ENCODE results near the gene ADAMTS18.
"Not testable (repeated sequence)": the region's sequence is repeated elsewhere in the genome, so short reads cannot be mapped to it uniquely, and the experiment has no call there.

Gene ADAMTS18

DNA sequence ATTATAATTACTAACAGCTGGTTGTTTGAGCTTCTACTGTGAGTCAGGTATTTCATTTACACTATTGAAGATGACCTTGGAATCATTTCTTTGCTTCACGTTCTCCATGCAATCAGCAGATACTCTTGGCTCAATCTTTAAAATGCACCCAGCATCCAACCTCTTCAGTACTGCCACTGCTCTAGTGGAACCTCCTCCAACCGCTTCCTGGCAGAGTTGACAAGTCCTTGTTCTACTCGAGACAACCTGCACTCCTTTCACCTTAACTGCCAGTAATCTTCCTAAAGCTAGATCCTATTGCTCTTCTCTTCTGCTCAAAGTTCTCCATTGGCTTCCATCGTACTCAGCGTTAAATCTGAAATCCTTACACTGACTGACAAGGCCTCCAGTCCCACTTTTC lies 149.2 kb downstream of the ADAMTS18 start:
- peaks cover 3% of the 10 kb centered on the region for H3K27me3 Mint-ChIP-seq
- no peak overlapping the region for H3K4me3 Mint-ChIP-seq
- DNase-seq: no peak
- no peaks in the 10 kb centered on the region for H3K36me3 Mint-ChIP-seq (ENCODE audit: low read depth)
- no peak overlapping the region for H3K27ac Mint-ChIP-seq
- no peaks in the 10 kb centered on the region for H3K9me3 Mint-ChIP-seq
- H3K4me1 Mint-ChIP-seq (ENCODE audit: low read depth): peaks cover 7% of the 10 kb centered on the region

- Mint-ChIP-seq H3K4me1 (ENCODE audit: low read depth) (no peaks in the 10 kb centered on the region), H3K36me3 (ENCODE audit: low read depth) (no peaks in the 10 kb centered on the region), H3K27me3 (peaks cover 6% of the 10 kb centered on the region), H3K9me3 (no peaks in the 10 kb centered on the region), H3K4me3 (no peak overlapping the region), H3K27ac (no peak overlapping the region)
- no peak for DNase-seq
These were observed 152.5 kb downstream of the ADAMTS18 start for GRCh38 chr16:77282345-77282744.

DNA sequence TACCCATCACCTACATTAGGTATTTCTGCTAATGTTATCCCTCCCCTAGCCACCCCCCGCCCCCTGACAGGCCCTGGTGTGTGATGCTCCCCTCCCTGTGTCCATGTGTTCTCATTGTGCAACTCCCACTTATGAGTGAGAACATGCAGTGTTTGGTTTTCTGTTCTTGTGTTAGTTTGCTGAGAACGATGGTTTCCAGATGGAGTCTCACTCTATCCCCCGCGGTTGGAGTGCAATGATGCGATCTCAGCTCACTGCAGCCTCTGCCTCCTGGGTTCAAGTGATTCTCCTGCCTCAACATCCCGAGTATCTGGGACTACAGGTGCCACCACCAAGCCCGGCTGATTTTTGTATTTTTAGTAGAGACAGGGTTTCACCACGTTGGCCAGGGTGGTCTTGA lies 155.5 kb downstream of the ADAMTS18 start:
- not testable (repeated sequence) for DNase-seq; H3K27ac Mint-ChIP-seq; H3K9me3 Mint-ChIP-seq; H3K4me3 Mint-ChIP-seq; H3K4me1 Mint-ChIP-seq (ENCODE audit: low read depth); H3K36me3 Mint-ChIP-seq (ENCODE audit: low read depth)
- peaks cover 22% of the 10 kb centered on the region for H3K27me3 Mint-ChIP-seq

- no peak for DNase-seq
- H3K36me3 Mint-ChIP-seq (ENCODE audit: low read depth): no peaks in the 10 kb centered on the region
- no peak overlapping the region for H3K27ac Mint-ChIP-seq
- peaks cover 23% of the 10 kb centered on the region for H3K27me3 Mint-ChIP-seq
- no peaks in the 10 kb centered on the region for H3K9me3 Mint-ChIP-seq
- no peaks in the 10 kb centered on the region for H3K4me1 Mint-ChIP-seq (ENCODE audit: low read depth)
- no peak overlapping the region for H3K4me3 Mint-ChIP-seq
These were observed 157.3 kb downstream of the ADAMTS18 start for GRCh38 chr16:77277571-77277970.

- Mint-ChIP-seq H3K9me3 (no peaks in the 10 kb centered on the region), H3K4me3 (no peak overlapping the region), H3K4me1 (ENCODE audit: low read depth) (no peaks in the 10 kb centered on the region), H3K27me3 (peaks cover 27% of the 10 kb centered on the region), H3K36me3 (ENCODE audit: low read depth) (no peaks in the 10 kb centered on the region), H3K27ac (no peak overlapping the region)
- DNase-seq: no peak
These were observed 157.7 kb downstream of the ADAMTS18 start for GRCh38 chr16:77277141-77277540.

DNA sequence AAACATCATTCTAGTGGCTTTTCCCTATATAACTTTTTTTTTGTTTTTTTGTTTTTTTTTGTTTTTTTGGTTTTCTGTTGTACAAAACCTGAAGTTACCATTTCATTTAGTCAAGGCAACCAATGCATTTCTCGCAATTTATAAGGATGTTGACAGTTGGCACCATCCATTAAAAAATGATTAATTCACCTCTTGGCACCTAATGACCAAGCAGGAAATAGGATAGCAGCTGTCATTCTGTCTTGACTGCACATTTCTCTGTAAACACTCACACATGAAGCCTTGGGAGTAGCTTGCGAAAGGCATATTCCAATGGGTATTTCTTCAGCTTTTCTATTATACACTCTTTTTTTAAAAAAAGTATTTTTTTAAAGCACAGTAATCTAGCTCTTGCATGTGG lies 158.2 kb downstream of the ADAMTS18 start:
- H3K9me3 Mint-ChIP-seq: no peaks in the 10 kb centered on the region
- no peaks in the 10 kb centered on the region for H3K4me1 Mint-ChIP-seq (ENCODE audit: low read depth)
- H3K27ac Mint-ChIP-seq: no peak overlapping the region
- no peak for DNase-seq
- peaks cover 30% of the 10 kb centered on the region for H3K27me3 Mint-ChIP-seq
- H3K4me3 Mint-ChIP-seq: no peak overlapping the region
- H3K36me3 Mint-ChIP-seq (ENCODE audit: low read depth): no peaks in the 10 kb centered on the region

DNA sequence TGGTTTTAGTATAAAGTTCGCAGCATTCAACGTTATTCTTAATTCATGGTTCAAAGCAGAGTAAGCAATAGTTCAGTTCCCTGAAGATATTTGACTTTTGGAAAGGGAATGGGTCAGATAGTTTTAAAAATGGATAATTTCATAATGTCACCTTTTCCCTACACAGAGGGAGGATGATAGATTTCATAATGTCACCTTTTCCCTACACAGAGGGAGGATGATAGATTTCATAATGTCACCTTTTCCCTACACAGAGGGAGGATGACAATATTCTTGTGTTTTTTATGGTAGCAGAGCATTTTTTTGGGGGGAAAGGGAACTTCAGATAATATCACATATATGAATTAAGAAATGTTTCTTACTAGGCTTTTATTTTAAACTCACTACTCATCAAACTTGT lies 159.5 kb downstream of the ADAMTS18 start:
- H3K27ac Mint-ChIP-seq; H3K9me3 Mint-ChIP-seq; H3K4me3 Mint-ChIP-seq; H3K4me1 Mint-ChIP-seq (ENCODE audit: low read depth); H3K36me3 Mint-ChIP-seq (ENCODE audit: low read depth); DNase-seq: not testable (repeated sequence)
- H3K27me3 Mint-ChIP-seq: peaks cover 35% of the 10 kb centered on the region

DNA sequence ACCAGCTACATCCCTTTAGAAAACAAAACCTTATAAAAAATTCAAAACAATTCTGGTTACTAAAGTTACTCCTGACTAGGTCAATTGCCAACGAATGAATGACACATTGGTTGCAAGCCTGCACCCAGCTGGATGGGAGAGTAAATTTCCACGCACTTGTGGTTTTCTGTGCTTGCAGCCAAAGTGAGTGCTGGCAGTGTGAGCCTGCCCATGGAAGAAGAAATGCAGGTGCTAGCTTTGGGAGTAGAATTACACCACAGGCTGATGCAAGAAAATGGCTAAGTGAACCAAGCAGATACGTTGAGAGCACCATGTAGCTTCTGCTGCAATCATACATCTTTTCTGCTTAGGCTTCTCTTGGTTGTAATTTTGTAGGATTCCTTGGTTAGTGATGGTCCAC lies 161.0 kb downstream of the ADAMTS18 start:
- Mint-ChIP-seq H3K27me3 (peaks cover 43% of the 10 kb centered on the region), H3K4me3 (no peak overlapping the region), H3K9me3 (no peaks in the 10 kb centered on the region), H3K36me3 (ENCODE audit: low read depth) (no peaks in the 10 kb centered on the region), H3K4me1 (ENCODE audit: low read depth) (no peaks in the 10 kb centered on the region), H3K27ac (no peak overlapping the region)
- no peak for DNase-seq

GRCh38 chr16:77271532-77272426 lies 163.1 kb downstream of the ADAMTS18 start:
- H3K9me3 Mint-ChIP-seq: no peaks in the 10 kb centered on the region
- H3K4me1 Mint-ChIP-seq (ENCODE audit: low read depth): no peaks in the 10 kb centered on the region

GRCh38 chr16:77266185-77266584 lies 168.6 kb downstream of the ADAMTS18 start:
- not testable (repeated sequence) for H3K27ac Mint-ChIP-seq; H3K9me3 Mint-ChIP-seq; H3K4me1 Mint-ChIP-seq (ENCODE audit: low read depth); H3K4me3 Mint-ChIP-seq; DNase-seq; H3K36me3 Mint-ChIP-seq (ENCODE audit: low read depth)
- H3K27me3 Mint-ChIP-seq: peaks cover 58% of the 10 kb centered on the region

More at GRCh38 chr16:77271532-77272426, 163.1 kb downstream of the ADAMTS18 start:
- Mint-ChIP-seq H3K27ac (no peak overlapping the region), H3K36me3 (ENCODE audit: low read depth) (no peaks in the 10 kb centered on the region), H3K4me3 (no peak overlapping the region), H3K27me3 (peaks cover 52% of the 10 kb centered on the region)
- DNase-seq: no peak

- no peak for DNase-seq
- H3K36me3 Mint-ChIP-seq (ENCODE audit: low read depth): no peaks in the 10 kb centered on the region
- H3K9me3 Mint-ChIP-seq: no peaks in the 10 kb centered on the region
- H3K27me3 Mint-ChIP-seq: peaks cover 55% of the 10 kb centered on the region
- H3K4me1 Mint-ChIP-seq (ENCODE audit: low read depth): no peaks in the 10 kb centered on the region
- H3K27ac Mint-ChIP-seq: no peak overlapping the region
- H3K4me3 Mint-ChIP-seq: no peak overlapping the region
These were observed 171.9 kb downstream of the ADAMTS18 start for GRCh38 chr16:77262971-77263370.

DNA sequence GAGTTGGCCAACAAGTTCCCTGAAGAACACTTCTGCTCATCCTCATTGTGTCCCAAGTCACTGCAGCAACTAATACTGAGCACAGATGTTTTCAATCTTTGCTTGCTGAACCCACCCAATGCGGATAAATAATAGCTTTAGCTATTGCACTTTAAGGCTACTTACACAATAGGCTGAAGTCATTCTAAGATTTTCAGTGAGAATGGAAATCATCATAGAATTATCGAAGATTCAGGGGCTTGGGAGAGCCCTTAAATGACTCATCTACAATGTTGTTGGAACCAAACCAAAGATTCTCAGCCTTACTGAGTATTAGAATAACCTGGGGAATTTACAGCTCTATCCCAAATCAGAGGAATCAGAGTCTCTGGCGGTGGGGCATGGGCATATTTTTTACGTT lies 184.4 kb downstream of the ADAMTS18 start:
- H3K27me3 Mint-ChIP-seq: peaks cover 11% of the 10 kb centered on the region
- no peak overlapping the region for H3K27ac Mint-ChIP-seq
- H3K36me3 Mint-ChIP-seq (ENCODE audit: low read depth): no peaks in the 10 kb centered on the region
- H3K4me1 Mint-ChIP-seq (ENCODE audit: low read depth): no peaks in the 10 kb centered on the region
- H3K9me3 Mint-ChIP-seq: no peaks in the 10 kb centered on the region
- H3K4me3 Mint-ChIP-seq: no peak overlapping the region
- DNase-seq: no peak

GRCh38 chr16:77246150-77246549 lies 188.7 kb downstream of the ADAMTS18 start:
- Mint-ChIP-seq H3K27ac (no peak overlapping the region), H3K9me3 (no peaks in the 10 kb centered on the region), H3K4me3 (no peak overlapping the region), H3K4me1 (ENCODE audit: low read depth) (no peaks in the 10 kb centered on the region), H3K27me3 (peaks cover 2% of the 10 kb centered on the region), H3K36me3 (ENCODE audit: low read depth) (no peaks in the 10 kb centered on the region)
- no peak for DNase-seq

GRCh38 chr16:77242471-77242870 lies 192.4 kb downstream of the ADAMTS18 start:
- H3K27me3 Mint-ChIP-seq; H3K4me1 Mint-ChIP-seq (ENCODE audit: low read depth); DNase-seq; H3K4me3 Mint-ChIP-seq; H3K36me3 Mint-ChIP-seq (ENCODE audit: low read depth); H3K9me3 Mint-ChIP-seq; H3K27ac Mint-ChIP-seq: not testable (repeated sequence)

GRCh38 chr16:77238593-77238992 lies 196.2 kb downstream of the ADAMTS18 start:
- Mint-ChIP-seq H3K27me3 (peaks cover 20% of the 10 kb centered on the region), H3K4me1 (ENCODE audit: low read depth) (peaks cover 3% of the 10 kb centered on the region), H3K9me3 (no peaks in the 10 kb centered on the region), H3K27ac (no peak overlapping the region), H3K4me3 (no peak overlapping the region), H3K36me3 (ENCODE audit: low read depth) (no peaks in the 10 kb centered on the region)
- no peak for DNase-seq

Measured in activated T-cell treated with anti-CD3 and anti-CD28 coated beads, Interleukin-2, amount 50 U/mL, for 24 hours (primary cell).